KOPT-K1 (cell line): ENCODE data around the gene LGALS9.
"Not testable (repeated sequence)": the region's sequence is repeated elsewhere in the genome, so short reads cannot be mapped to it uniquely, and the experiment has no call there.

Experiments used
- H3K27ac ChIP-seq: fragments of 200-600 bp; sonication (generic); 2 replicates; pipeline ENCODE4 v1.5.1; 2016; ENCODE audit warnings: antibody characterized with exemption, mild to moderate bottlenecking, low read depth, low read length; ENCODE audit not compliant: poor library complexity, severe bottlenecking
- H3K36me3 ChIP-seq: fragments of 200-600 bp; sonication (generic); 2 replicates; pipeline ENCODE4 v1.5.1; 2017; ENCODE audit warnings: antibody characterized with exemption, mild to moderate bottlenecking, low read length, moderate library complexity; ENCODE audit not compliant: insufficient read depth
- H3K9me3 ChIP-seq: fragments of 200-600 bp; sonication (generic); 2 replicates; pipeline ENCODE4 v1.5.1; 2017; ENCODE audit warnings: antibody characterized with exemption, low read length, mild to moderate bottlenecking; ENCODE audit not compliant: insufficient read depth, poor library complexity, severe bottlenecking

LGALS9 gene

DNA sequence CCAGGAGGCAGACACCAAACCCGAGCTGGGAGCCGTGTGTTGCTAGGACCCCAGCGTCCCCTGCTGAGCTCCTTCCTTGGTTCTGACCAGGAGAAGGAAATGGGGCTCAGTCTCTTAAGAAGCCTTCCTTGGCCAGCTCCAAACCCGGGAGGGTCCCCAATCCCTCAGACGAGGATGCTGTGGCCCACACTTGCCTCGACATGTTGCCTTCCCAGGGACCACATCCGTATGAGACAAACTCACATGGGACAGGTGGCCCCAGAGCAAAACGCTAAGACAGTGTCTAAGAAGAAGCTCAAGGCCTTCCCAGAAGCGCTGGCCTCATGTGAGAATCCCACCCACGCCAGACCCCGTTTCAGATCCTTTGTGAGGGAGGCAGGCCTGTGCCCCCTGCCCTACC is 19.8 kb downstream of the LGALS9 start:
- H3K27ac ChIP-seq = no peak overlapping the region
- no peaks in the 10 kb centered on the region for H3K9me3 ChIP-seq
- H3K36me3 ChIP-seq = peaks cover 18% of the 10 kb centered on the region; the same call in 1 of the 2 replicates

- Histone ChIP-seq H3K27ac (no peak overlapping the region), H3K36me3 (peaks cover 12% of the 10 kb centered on the region; the same call in 1 of the 2 replicates), H3K9me3 (no peaks in the 10 kb centered on the region)
These were observed 20.7 kb downstream of the LGALS9 start for GRCh38 chr17:27651411-27652345.

GRCh38 chr17:27653449-27653971 is 22.5 kb downstream of the LGALS9 start:
- not testable (repeated sequence) for H3K9me3 ChIP-seq, H3K36me3 ChIP-seq, H3K27ac ChIP-seq

DNA sequence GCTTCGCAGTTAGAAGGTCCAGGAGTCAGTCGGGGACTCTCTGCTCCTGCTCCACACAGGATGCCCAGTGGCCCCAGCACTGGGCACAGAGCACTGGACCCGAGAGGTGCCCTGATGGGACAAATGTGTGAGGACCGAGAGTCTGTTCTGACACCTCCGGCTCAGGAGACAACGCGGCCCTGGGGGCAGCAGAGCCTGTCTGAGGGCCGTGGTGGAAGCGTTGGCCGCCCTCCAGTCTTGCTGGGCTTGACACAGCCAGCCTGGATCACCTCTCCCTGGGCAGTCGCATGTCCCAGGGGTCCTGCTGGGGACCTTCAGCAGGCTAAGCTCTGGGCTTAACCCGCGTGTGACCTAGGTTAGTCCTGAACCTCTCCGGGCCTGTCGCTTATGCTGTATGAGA is 23.1 kb downstream of the LGALS9 start:
- no peak overlapping the region for H3K27ac ChIP-seq
- H3K9me3 ChIP-seq = no peaks in the 10 kb centered on the region
- H3K36me3 ChIP-seq = no peaks in the 10 kb centered on the region

- H3K36me3 ChIP-seq = no peaks in the 10 kb centered on the region
- H3K9me3 ChIP-seq = no peaks in the 10 kb centered on the region
- no peak overlapping the region for H3K27ac ChIP-seq
These were observed 23.9 kb downstream of the LGALS9 start for GRCh38 chr17:27654654-27655524.

GRCh38 chr17:27655525-27656111 is 24.6 kb downstream of the LGALS9 start:
- not testable (repeated sequence) for H3K9me3 ChIP-seq, H3K27ac ChIP-seq, H3K36me3 ChIP-seq

DNA sequence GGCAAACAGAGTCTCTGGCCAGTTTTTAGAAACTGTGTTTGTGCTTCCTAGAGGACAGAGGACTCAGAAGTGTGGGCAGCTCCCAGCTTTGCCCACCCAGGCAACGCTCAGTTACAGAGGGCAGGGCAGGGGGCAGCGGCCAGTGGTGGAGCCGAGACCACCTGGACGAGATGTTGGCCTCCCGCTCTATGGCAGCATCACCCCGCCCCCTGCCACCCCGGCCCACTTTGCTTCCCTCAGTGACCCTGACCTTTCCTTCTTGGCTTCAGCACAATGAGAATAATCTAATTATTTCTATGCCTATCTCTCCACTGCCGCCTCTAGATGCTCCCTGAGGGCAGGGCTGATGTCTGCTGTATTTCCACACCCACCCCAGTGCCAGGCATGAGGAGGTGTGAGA is 25.6 kb downstream of the LGALS9 start:
- H3K9me3 ChIP-seq, H3K36me3 ChIP-seq, H3K27ac ChIP-seq: not testable (repeated sequence)

DNA sequence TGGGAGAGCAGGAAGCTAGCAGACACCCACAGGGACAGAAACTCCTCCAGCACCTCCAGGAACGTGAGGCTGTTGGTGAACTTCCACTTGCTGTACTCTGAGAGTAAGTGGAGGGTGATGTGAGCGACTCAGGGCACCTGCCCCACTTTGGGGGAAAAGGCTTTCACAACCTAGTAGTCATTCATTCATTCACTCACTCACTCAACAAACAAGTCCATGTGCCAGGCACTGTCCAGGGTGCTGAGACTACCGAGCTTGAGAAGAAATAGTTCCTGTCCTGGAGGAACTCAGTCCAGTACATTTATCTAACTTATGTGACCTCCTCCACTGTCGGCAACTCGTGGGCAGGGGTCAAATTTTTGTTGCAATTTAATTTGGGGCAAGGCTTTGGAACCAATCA is 26.6 kb downstream of the LGALS9 start:
- Histone ChIP-seq H3K36me3 (no peaks in the 10 kb centered on the region), H3K27ac (no peak overlapping the region), H3K9me3 (no peaks in the 10 kb centered on the region)

DNA sequence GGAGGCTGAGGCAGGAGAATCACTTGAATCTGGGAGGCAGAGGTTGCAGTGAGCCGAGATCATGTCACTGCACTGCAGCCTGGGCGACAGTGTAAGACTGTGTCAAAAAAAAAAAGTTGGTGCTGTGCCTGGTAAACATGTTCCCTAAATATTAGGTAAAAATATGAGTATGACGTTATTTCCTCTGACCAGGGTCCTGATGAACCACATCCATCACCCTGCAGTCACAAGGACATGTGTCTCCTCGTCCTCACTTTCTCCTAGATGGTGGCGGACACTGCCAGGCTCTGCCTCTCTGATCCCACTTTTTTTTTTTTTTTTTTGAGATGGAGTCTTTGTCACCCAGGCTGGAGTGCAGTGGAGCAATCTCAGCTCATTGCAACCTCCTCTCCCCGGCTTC is 28.7 kb downstream of the LGALS9 start:
- no peaks in the 10 kb centered on the region for H3K9me3 ChIP-seq
- H3K27ac ChIP-seq = no peak overlapping the region
- H3K36me3 ChIP-seq = no peaks in the 10 kb centered on the region

DNA sequence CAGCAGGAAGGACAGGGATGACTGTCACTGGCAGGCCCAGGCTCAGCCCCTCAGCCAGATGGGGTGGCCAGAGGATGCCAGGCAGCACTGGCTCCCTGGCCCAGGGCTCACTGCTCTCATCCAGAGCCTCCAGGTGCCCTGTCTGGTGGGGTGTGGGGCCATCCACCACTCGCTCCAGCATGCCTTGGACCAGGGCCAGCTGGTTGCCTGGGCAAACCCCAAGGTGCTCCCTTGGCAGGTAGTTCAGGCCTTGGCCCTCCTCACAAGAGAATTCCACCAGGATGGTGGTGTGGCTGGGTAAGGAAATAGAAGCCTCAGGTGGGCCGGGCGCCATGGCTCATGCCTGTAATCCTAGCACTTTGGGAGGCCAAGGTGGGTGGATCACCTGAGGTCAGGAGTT is 29.4 kb downstream of the LGALS9 start:
- H3K36me3 ChIP-seq = no peaks in the 10 kb centered on the region
- H3K9me3 ChIP-seq = no peaks in the 10 kb centered on the region
- H3K27ac ChIP-seq = no peak overlapping the region

DNA sequence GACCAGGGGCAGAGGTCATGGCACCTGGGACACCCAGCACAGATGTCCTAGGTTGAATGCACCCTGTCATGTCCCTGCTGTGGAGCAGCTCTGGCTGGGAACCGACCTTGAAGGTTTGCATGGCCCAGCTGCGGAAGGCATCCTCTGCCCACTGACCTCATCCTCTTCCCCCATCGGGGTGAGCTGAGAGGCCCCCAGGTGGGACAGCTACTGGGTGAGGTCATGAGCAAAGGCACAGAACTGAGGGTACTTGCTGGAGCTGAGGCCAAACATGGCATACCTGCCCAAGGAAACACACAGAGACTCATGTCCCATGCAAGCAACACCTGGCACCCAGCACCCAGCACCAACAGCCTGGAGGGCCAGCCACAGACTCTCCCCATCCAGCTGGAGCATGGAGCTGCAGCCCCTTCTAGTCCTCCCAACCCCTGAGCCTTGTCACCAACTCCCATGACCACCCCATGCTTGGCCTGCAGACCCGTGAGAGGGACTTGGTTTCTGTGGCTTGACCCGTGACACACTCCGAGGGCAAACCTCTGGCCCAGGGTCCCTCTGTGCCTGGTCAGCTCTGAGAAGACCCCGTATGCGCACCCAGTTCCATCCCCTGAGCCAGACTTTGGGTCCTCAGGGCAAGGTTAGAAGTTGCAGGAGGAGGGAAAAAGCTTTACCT is 33.1 kb downstream of the LGALS9 start:
- Histone ChIP-seq H3K36me3 (no peaks in the 10 kb centered on the region), H3K27ac (no peak overlapping the region), H3K9me3 (no peaks in the 10 kb centered on the region)

DNA sequence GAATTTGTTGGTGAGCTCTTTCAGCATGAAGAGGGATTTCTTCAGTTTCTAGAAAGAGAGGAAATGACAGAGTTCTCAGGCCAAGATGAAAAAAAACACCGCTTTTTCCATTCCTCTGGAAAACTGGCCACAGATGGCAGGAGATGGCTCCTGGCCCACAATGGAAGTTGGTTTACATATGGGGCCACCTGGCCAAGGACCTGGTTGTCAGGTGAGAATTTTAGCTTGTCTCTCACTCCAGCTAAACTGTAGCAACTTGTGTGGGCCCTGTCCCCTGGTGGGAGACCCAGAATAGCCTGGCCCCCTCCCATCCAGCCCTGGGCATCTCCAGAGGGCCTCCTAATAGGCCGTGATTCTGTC is 33.6 kb downstream of the LGALS9 start:
- Histone ChIP-seq H3K27ac (no peak overlapping the region), H3K9me3 (no peaks in the 10 kb centered on the region), H3K36me3 (no peaks in the 10 kb centered on the region)

DNA sequence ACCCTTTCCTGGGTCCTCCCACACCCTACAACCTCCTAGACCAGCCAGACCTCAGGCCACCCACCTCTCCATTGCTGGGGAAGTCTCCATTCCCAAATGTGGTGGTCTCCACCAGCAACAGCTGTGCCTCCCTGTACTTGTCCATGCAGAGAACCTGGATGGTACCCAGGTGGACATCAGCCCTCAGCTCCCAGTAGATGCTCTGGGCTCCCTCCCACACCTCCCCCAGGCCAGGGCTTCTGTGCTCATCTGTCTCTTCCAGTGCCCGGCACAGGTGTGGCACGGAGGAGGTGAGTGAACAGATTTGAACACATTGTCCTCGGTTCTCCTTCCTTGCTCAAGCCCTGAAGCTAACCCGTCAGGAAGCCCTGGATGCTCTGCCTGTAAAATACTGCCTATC is 34.6 kb downstream of the LGALS9 start:
- H3K27ac ChIP-seq = no peak overlapping the region
- H3K36me3 ChIP-seq = no peaks in the 10 kb centered on the region
- H3K9me3 ChIP-seq = no peaks in the 10 kb centered on the region

DNA sequence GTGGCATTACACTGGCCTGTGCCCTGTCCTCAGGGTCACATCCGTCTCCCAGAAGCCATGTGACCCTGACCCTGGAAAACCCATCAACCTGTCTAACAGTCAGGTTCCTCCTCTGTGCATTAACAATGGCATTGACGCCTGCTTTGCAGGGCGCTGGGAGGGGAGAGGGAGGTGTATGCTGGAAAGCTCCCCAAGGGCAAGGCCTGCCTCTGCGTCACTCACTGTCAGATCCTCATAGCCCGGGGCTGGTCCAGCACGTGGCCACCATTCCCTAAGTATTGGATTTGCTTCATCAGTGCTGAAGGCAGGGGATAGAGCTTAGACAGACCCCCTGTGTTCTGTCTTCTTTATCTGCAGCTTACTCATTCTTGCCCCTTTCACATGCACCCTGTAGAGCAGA is 35.3 kb downstream of the LGALS9 start:
- H3K9me3 ChIP-seq = not testable (repeated sequence)

More for the DNA sequence above, 35.3 kb downstream of the LGALS9 start:
- H3K27ac ChIP-seq, H3K36me3 ChIP-seq: not testable (repeated sequence)
